ENCODE results near the gene MINDY3. TPM values are rescaled to one million over a fixed set of nuclear protein-coding genes. Genes with fewer than 3 reads are reported as not detected.

Gene MINDY3
- total RNA-seq, 1 experiment from 2014 or later: 14.9 TPM

- Histone ChIP-seq H2BK120ac (ENCODE audit: low read depth, low read length, poor library complexity, severe bottlenecking) (no peak overlapping the region), H2BK15ac (ENCODE audit: low read depth, low read length) (no peak overlapping the region), H3K4ac (ENCODE audit: low read depth, low read length) (no peak overlapping the region), H3K79me2 (ENCODE audit: insufficient read depth, low read length) (no peaks in the 10 kb centered on the region), H3T11ph (ENCODE audit: low read length) (no peak overlapping the region), H4K91ac (ENCODE audit: insufficient read length, low read depth, low read length) (no peak overlapping the region), H4K5ac (ENCODE audit: insufficient read length, low read depth, low read length) (no peak overlapping the region), H3K9ac (ENCODE audit: extremely low read depth, insufficient read length, low read length) (no peak overlapping the region), H3K23me2 (ENCODE audit: insufficient read length, low read depth, low read length, poor library complexity, severe bottlenecking) (no peaks in the 10 kb centered on the region), H3K27ac (ENCODE audit: insufficient read length, low read depth, low read length) (no peak overlapping the region), H3K4me2 (ENCODE audit: insufficient read depth, insufficient read length, low read length) (no peak overlapping the region), H2BK20ac (ENCODE audit: low read depth, low read length, poor library complexity, severe bottlenecking) (no peak overlapping the region), H3K23ac (ENCODE audit: insufficient read length, low read depth, low read length) (no peak overlapping the region), H2BK12ac (ENCODE audit: insufficient read length, low read depth, low read length) (no peak overlapping the region), H3K14ac (ENCODE audit: insufficient read depth, low read length) (no peak overlapping the region), H3K4me1 (ENCODE audit: insufficient read depth, low read length) (no peaks in the 10 kb centered on the region), H3K27me3 (ENCODE audit: insufficient read depth, low read length) (no peaks in the 10 kb centered on the region), H2AK5ac (ENCODE audit: insufficient read length, low read length) (no peak overlapping the region), H4K20me1 (ENCODE audit: control insufficient read depth, insufficient read depth, insufficient read length) (no peaks in the 10 kb centered on the region), H2AFZ (ENCODE audit: low read length) (no peak overlapping the region), H3K56ac (ENCODE audit: insufficient read length, low read depth, low read length) (no peak overlapping the region), H3K9me3 (ENCODE audit: control insufficient read depth, low read depth, low read length) (no peaks in the 10 kb centered on the region), H2BK5ac (ENCODE audit: insufficient read length, low read length) (no peak overlapping the region), H3K79me1 (ENCODE audit: insufficient read depth, low read depth, low read length, poor library complexity, severe bottlenecking) (no peaks in the 10 kb centered on the region), H3K18ac (ENCODE audit: insufficient read length, low read depth, low read length) (no peak overlapping the region), H4K8ac (replicated peaks; ENCODE audit: insufficient read length, low read depth, low read length) (no peak overlapping the region)
- Mint-ChIP-seq H3K4me3 (no peak overlapping the region), H3K27ac (no peak overlapping the region), H3K27me3 (ENCODE audit: low read depth) (peaks cover 4% of the 10 kb centered on the region; the same call in 1 of the 2 replicates), H3K9me3 (no peaks in the 10 kb centered on the region), H3K36me3 (ENCODE audit: insufficient read depth in 1 of 3, low read depth in 3 of 3) (no peaks in the 10 kb centered on the region), H3K4me1 (peaks cover 5 to 7% of the 10 kb centered on the region in 2 experiments; a peak in 2 of 4 replicates)
- no peak for DNase-seq
- no CpG with 5 or more reads among the region's 3 CpGs for WGBS (ENCODE audit: extremely low coverage, insufficient read length, low lambda C conversion rate)
- no peak for TF ChIP-seq CTCF (conservative IDR thresholded peaks at IDR 0.05)
Measured at GRCh38 chr10:15748126-15748525, 112.2 kb downstream of the MINDY3 start.
